SK-N-SH (cell line): Measurements from ENCODE around the gene MAST4. TPM values are rescaled to one million over a fixed set of nuclear protein-coding genes. Genes with fewer than 3 reads are reported as not detected.

ENCODE experiments used
- CTCF ChIA-PET: fragments of 300-600, 350-600 bp; formaldehyde crosslinking; extraction: SDS; loops from one replicate; lab custom pipeline; 2021; lab: Yijun Ruan, JAX
- POLR2A ChIA-PET: fragments of 350-600 bp; sonication (Branson Sonifier 250); formaldehyde crosslinking; extraction: SDS; loops from one replicate; lab custom pipeline; 2020; ENCODE audit warnings: antibody characterized with exemption, inconsistent platforms; lab: Yijun Ruan, JAX
- DNase-seq: peaks from one replicate; pipeline ENCODE4 v3.0.0; 2012
- H2AFZ ChIP-seq: fragments of 200-600 bp; sonication (generic); 2 replicates; pipeline ENCODE4 v1.8.1; 2016; ENCODE audit warnings: antibody characterized with exemption, mild to moderate bottlenecking, low read depth
- H3F3A ChIP-seq: fragments of 200-600 bp; sonication (generic); replicated peaks from 2 replicates; pipeline ENCODE3; 2016; ENCODE audit warnings: antibody characterized with exemption, mild to moderate bottlenecking; ENCODE audit not compliant: insufficient read depth
- H3K27ac ChIP-seq, 2 experiments: fragments of 200-500 bp in 1 of 2; fragments of 200-600 bp in 1 of 2; sonication (Bioruptor generic) in 1 of 2; sonication (generic), shearing (Covaris generic) in 1 of 2; 2 replicates each; pipeline versions ENCODE4 v1.5.1 to v1.6.1; 2014 to 2016; ENCODE audit warnings: low read depth in 2 of 2, inconsistent platforms in 1 of 2, low read length in 1 of 2, mild to moderate bottlenecking in 1 of 2, mixed read lengths in 1 of 2
- H3K27me3 ChIP-seq: fragments of 200-600 bp; sonication (generic), shearing (Covaris generic); 2 replicates; pipeline ENCODE4 v1.6.1; 2016; ENCODE audit warnings: mixed run types; ENCODE audit not compliant: insufficient read depth
- H3K36me3 ChIP-seq, 2 experiments: fragments of 200-500 bp in 1 of 2; fragments of 200-600 bp in 1 of 2; sonication (Bioruptor generic) in 1 of 2; sonication (generic) in 1 of 2; replicated peaks in 1 of 2; 2 replicates each; pipeline versions ENCODE3 to v1.5.1; 2014 to 2016; ENCODE audit warnings: low read length in 1 of 2, mild to moderate bottlenecking in 1 of 2; ENCODE audit not compliant: insufficient read depth in 2 of 2, control insufficient read depth in 1 of 2
- H3K4me1 ChIP-seq, 2 experiments: fragments of 200-500 bp in 1 of 2; fragments of 200-600 bp in 1 of 2; sonication (Bioruptor generic) in 1 of 2; sonication (generic), shearing (Covaris generic) in 1 of 2; 2 replicates each; pipeline versions ENCODE4 v1.5.1 to v1.6.1; 2014 to 2016; ENCODE audit warnings: low read depth in 1 of 2, low read length in 1 of 2, mixed run types in 1 of 2; ENCODE audit not compliant: insufficient read depth in 2 of 2, control insufficient read depth in 1 of 2
- H3K4me2 ChIP-seq: fragments of 200-600 bp; sonication (generic), shearing (Covaris generic); 2 replicates; pipeline ENCODE4 v1.6.1; 2017; ENCODE audit warnings: mixed run types
- H3K4me3 ChIP-seq, 2 experiments: fragments of 200-500 bp in 1 of 2; fragments of 200-600 bp in 1 of 2; sonication (Bioruptor generic) in 1 of 2; sonication (generic), shearing (Covaris generic) in 1 of 2; 2 replicates each; pipeline versions ENCODE4 v1.5.1 to v1.8.1; 2014 to 2016; ENCODE audit warnings: low read depth in 2 of 2, inconsistent platforms in 1 of 2, low read length in 1 of 2, mild to moderate bottlenecking in 1 of 2, mixed read lengths in 1 of 2, moderate library complexity in 1 of 2
- H3K79me2 ChIP-seq: fragments of 200-600 bp; sonication (generic); 2 replicates; pipeline ENCODE4 v1.8.1; 2017; ENCODE audit warnings: mild to moderate bottlenecking; ENCODE audit not compliant: insufficient read depth
- H3K9ac ChIP-seq: fragments of 200-600 bp; sonication (generic); 2 replicates; pipeline ENCODE4 v1.6.1; 2017; ENCODE audit warnings: mixed run types
- H3K9me2 ChIP-seq: fragments of 200-600 bp; sonication (generic); 2 replicates; pipeline ENCODE4 v1.6.1; 2017; ENCODE audit warnings: mixed run types
- H3K9me3 ChIP-seq: fragments of 200-600 bp; sonication (generic); 2 replicates; pipeline ENCODE4 v1.6.1; 2017; ENCODE audit warnings: mixed run types, mild to moderate bottlenecking, moderate library complexity
- H4K20me1 ChIP-seq: fragments of 200-600 bp; sonication (generic); 2 replicates; pipeline ENCODE4 v1.6.1; 2017; ENCODE audit warnings: mild to moderate bottlenecking, mixed run types; ENCODE audit not compliant: insufficient read depth
- EZH2phosphoT487 ChIP-seq: fragments of 200-600 bp; sonication (generic); IDR thresholded peaks from 2 replicates; pipeline ENCODE4 v1.6.1; 2017; ENCODE audit warnings: low read depth, mixed run types, mild to moderate bottlenecking, antibody characterized with exemption, moderate library complexity, borderline replicate concordance
- FOSL2 ChIP-seq: IDR thresholded peaks from 2 replicates; pipeline ENCODE4 v1.4.0; 2012; ENCODE audit warnings: low read depth, mild to moderate bottlenecking, moderate library complexity, borderline replicate concordance
- GABPA ChIP-seq: IDR thresholded peaks from 2 replicates; pipeline ENCODE4 v1.4.0; 2012; ENCODE audit warnings: low read depth, mild to moderate bottlenecking
- GATA2 ChIP-seq: sonication (generic); formaldehyde crosslinking; IDR thresholded peaks from 2 replicates; pipeline ENCODE4 v1.5.0; 2020; ENCODE audit warnings: mild to moderate bottlenecking, missing genetic modification reagents
- POLR2AphosphoS5 ChIP-seq: IDR thresholded peaks from 2 replicates; pipeline ENCODE4 v1.6.1; 2012; ENCODE audit warnings: low read depth, low read length
- RCOR1 ChIP-seq: fragments of 150-350 bp; IDR thresholded peaks from 2 replicates; pipeline ENCODE4 v1.6.1; 2017; ENCODE audit warnings: antibody characterized with exemption, low read length
- USF1 ChIP-seq: IDR thresholded peaks from 2 replicates; pipeline ENCODE4 v1.4.0; 2012; ENCODE audit warnings: low read depth, borderline replicate concordance
- USF2 ChIP-seq: fragments of 150-350 bp; IDR thresholded peaks from 2 replicates; pipeline ENCODE4 v1.6.1; 2017; ENCODE audit warnings: antibody characterized with exemption, low read length, low read depth, borderline replicate concordance
- WGBS: methylation state at CpG from one replicate; pipeline ENCODE4 v1.1.6; 2017; ENCODE audit warnings: low lambda C conversion rate; 5-methylcytosine and 5-hydroxymethylcytosine counted together
- polyA plus RNA-seq, 3 experiments: library from polyadenylated mRNA; depleted of rRNA; stranded (reverse); fragments of >200 nt; gene quantifications; 2 replicates each; pipeline ENCODE4 v1.2.3, GENCODE V29; 2012

Gene MAST4
- polyA plus RNA-seq, 1 of the 3 experiments (the other 2 are of a cell fraction), result 2.2 TPM

GRCh38 chr5:67211926-67212325, 615.7 kb downstream of the MAST4 start:
- Histone ChIP-seq H3K9me2 (no peaks in the 10 kb centered on the region), H3K27ac (no peak overlapping the region), H3K36me3 (no peaks in the 10 kb centered on the region), H3K4me3 (no peak overlapping the region), H3F3A (no peaks in the 10 kb centered on the region), H3K79me2 (no peaks in the 10 kb centered on the region), H2AFZ (no peak overlapping the region), H3K4me1 (peaks cover 4 to 17% of the 10 kb centered on the region in 2 experiments; a peak in 2 of 4 replicates), H3K27me3 (no peaks in the 10 kb centered on the region), H3K4me2 (no peak overlapping the region), H4K20me1 (no peaks in the 10 kb centered on the region), H3K9me3 (no peaks in the 10 kb centered on the region), H3K9ac (no peak overlapping the region)
- POLR2A ChIA-PET, result no interaction called here
- CTCF ChIA-PET, result interaction anchor here (0.8 to 12.2 kb wide), 4 partner anchors 11 to 1040 kb away, joined by 3 to 201 read pairs (median 3); no protein-coding TSS in a partner anchor
- no peak for DNase-seq
- WGBS, result 79% methylated on average over 2 of the region's 2 CpGs
- no peak for TF ChIP-seq USF2
- TF ChIP-seq FOSL2, result peak; percentile 9; the same call in 1 of the 2 replicates

- CTCF ChIA-PET, result interaction anchor here (0.8 to 3.2 kb wide), 9 partner anchors 8 to 908 kb away, joined by 3 to 17 read pairs (median 3); no protein-coding TSS in a partner anchor
- TF ChIP-seq FOSL2 (peak; percentile 37; the same call in 1 of the 2 replicates), POLR2AphosphoS5 (no peak)
- TF ChIP-seq, all 33 proteins: peak for 1
- Histone ChIP-seq H3K9me3 (no peaks in the 10 kb centered on the region), H3K9ac (no peak overlapping the region), H3F3A (no peaks in the 10 kb centered on the region), H4K20me1 (no peaks in the 10 kb centered on the region), H3K36me3 (no peaks in the 10 kb centered on the region), H3K4me3 (no peak overlapping the region), H3K4me1 (peaks cover 4 to 16% of the 10 kb centered on the region in 2 experiments; a peak in 1 of 4 replicates), H3K9me2 (no peaks in the 10 kb centered on the region), H3K27me3 (no peaks in the 10 kb centered on the region), H2AFZ (no peak overlapping the region), H3K79me2 (no peaks in the 10 kb centered on the region), H3K27ac (no peak overlapping the region), H3K4me2 (no peak overlapping the region)
- POLR2A ChIA-PET, result no interaction called here
- no peak for DNase-seq
- 78% methylated on average over 6 of the region's 6 CpGs for WGBS
These were observed 617.8 kb downstream of the MAST4 start for GRCh38 chr5:67214036-67214435.

- no peak overlapping the region for H2AFZ ChIP-seq
- CTCF ChIA-PET, result interaction anchor here (0.8 to 3.2 kb wide), 7 partner anchors 9 to 909 kb away, joined by 3 to 17 read pairs (median 4); no protein-coding TSS in a partner anchor
- H3K9ac ChIP-seq, result no peak overlapping the region
- H3K9me2 ChIP-seq, result no peaks in the 10 kb centered on the region
- POLR2A ChIA-PET, result interaction anchor here (1.1 kb wide), 1 partner anchor 1001 kb away, joined by 3 read pairs; the partner anchor contains the start of gene PIK3R1
- H3K27ac ChIP-seq, result no peak overlapping the region
- TF ChIP-seq USF1 (no peak), GABPA (no peak), RCOR1 (no peak), EZH2phosphoT487 (no peak), USF2 (no peak), FOSL2 (no peak), GATA2 (no peak)
- H3K79me2 ChIP-seq, result no peaks in the 10 kb centered on the region
- peaks cover 4 to 15% of the 10 kb centered on the region in 2 experiments; a peak in 1 of 4 replicates for H3K4me1 ChIP-seq
- H4K20me1 ChIP-seq, result no peaks in the 10 kb centered on the region
- DNase-seq, result no peak
- H3K4me2 ChIP-seq, result no peak overlapping the region
- WGBS, result 95% methylated on average over 8 of the region's 12 CpGs
- no peaks in the 10 kb centered on the region for H3K27me3 ChIP-seq
- no peak overlapping the region for H3K4me3 ChIP-seq
- H3F3A ChIP-seq, result no peaks in the 10 kb centered on the region
- no peaks in the 10 kb centered on the region for H3K36me3 ChIP-seq
- H3K9me3 ChIP-seq, result no peaks in the 10 kb centered on the region
These were observed 618.7 kb downstream of the MAST4 start for GRCh38 chr5:67214707-67215447.
